ENCODE data around the gene TRIM10. TPM values are rescaled to one million over a fixed set of nuclear protein-coding genes. Genes with fewer than 3 reads are reported as not detected.

The TRIM10 gene
- total and polyA plus RNA-seq, 2 donors (not counting 1 experiment from before 2014, with no cell fraction given) = not detected

- H3K9ac ChIP-seq (ENCODE audit: insufficient read depth, low read length) = no peak overlapping the region
- H3K27me3 ChIP-seq (ENCODE audit: control insufficient read depth, insufficient read depth, low read length) = no peaks in the 10 kb centered on the region
- H4K20me1 ChIP-seq (ENCODE audit: control insufficient read depth, extremely low read depth, insufficient read depth, low read length) = no peaks in the 10 kb centered on the region
- H3K27ac ChIP-seq (ENCODE audit: insufficient read depth, low read length) = no peak overlapping the region
- peak in 1 of 2 donors; percentile 29 for DNase-seq (ENCODE audit: low read depth in 2 of 2)
- H3K4me2 ChIP-seq (ENCODE audit: extremely low read depth, insufficient read depth, low read length) = no peak overlapping the region
- TF ChIP-seq, protein P1, sequence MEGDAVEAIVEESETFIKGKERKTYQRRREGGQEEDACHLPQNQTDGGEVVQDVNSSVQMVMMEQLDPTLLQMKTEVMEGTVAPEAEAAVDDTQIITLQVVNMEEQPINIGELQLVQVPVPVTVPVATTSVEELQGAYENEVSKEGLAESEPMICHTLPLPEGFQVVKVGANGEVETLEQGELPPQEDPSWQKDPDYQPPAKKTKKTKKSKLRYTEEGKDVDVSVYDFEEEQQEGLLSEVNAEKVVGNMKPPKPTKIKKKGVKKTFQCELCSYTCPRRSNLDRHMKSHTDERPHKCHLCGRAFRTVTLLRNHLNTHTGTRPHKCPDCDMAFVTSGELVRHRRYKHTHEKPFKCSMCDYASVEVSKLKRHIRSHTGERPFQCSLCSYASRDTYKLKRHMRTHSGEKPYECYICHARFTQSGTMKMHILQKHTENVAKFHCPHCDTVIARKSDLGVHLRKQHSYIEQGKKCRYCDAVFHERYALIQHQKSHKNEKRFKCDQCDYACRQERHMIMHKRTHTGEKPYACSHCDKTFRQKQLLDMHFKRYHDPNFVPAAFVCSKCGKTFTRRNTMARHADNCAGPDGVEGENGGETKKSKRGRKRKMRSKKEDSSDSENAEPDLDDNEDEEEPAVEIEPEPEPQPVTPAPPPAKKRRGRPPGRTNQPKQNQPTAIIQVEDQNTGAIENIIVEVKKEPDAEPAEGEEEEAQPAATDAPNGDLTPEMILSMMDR (conservative IDR thresholded peaks at IDR 0.05 in 1 of 2, IDR thresholded peaks at IDR 0.05 in 1 of 2; ENCODE audit: low read depth in 1 of 2, low read length in 2 of 2) = no peak
- no peak for TF ChIP-seq EZH2 (IDR thresholded peaks at IDR 0.05; ENCODE audit: low read length, missing control alignments)
- no peak overlapping the region for H2AFZ ChIP-seq (ENCODE audit: low read length)
- peaks cover 10% of the 10 kb centered on the region for H3K4me1 ChIP-seq (ENCODE audit: control insufficient read depth, extremely low read depth, insufficient read depth, low read length)
- H3K36me3 ChIP-seq (ENCODE audit: control insufficient read depth, insufficient read depth, low read length) = no peaks in the 10 kb centered on the region
- H3K4me3 ChIP-seq (replicated peaks in 1 of 4; ENCODE audit: control extremely low read depth in 1 of 4, insufficient read depth in 1 of 4, low read depth in 3 of 4, low read length in 4 of 4) = no peak overlapping the region
- peaks cover 30% of the 10 kb centered on the region for H3K79me2 ChIP-seq (ENCODE audit: control insufficient read depth, insufficient read depth, low read length)
- no peaks in the 10 kb centered on the region for H3K9me3 ChIP-seq (ENCODE audit: control insufficient read depth, insufficient read depth, low read depth, low read length)
Observed at GRCh38 chr6:30206152-30206551, 45.1 kb upstream of the TRIM10 start.

- H3K9me3 ChIP-seq (ENCODE audit: control insufficient read depth, insufficient read depth, low read depth, low read length) = no peaks in the 10 kb centered on the region
- H3K27ac ChIP-seq (ENCODE audit: insufficient read depth, low read length) = no peak overlapping the region
- no peak overlapping the region for H2AFZ ChIP-seq (ENCODE audit: low read length)
- H3K4me2 ChIP-seq (ENCODE audit: extremely low read depth, insufficient read depth, low read length) = no peak overlapping the region
- H3K4me3 ChIP-seq (replicated peaks in 1 of 4; ENCODE audit: control extremely low read depth in 1 of 4, insufficient read depth in 1 of 4, low read depth in 3 of 4, low read length in 4 of 4) = no peak overlapping the region
- H3K36me3 ChIP-seq (ENCODE audit: control insufficient read depth, insufficient read depth, low read length) = peaks cover 1% of the 10 kb centered on the region
- no peak overlapping the region for H3K9ac ChIP-seq (ENCODE audit: insufficient read depth, low read length)
- H3K27me3 ChIP-seq (ENCODE audit: control insufficient read depth, insufficient read depth, low read length) = no peaks in the 10 kb centered on the region
- peaks cover 10% of the 10 kb centered on the region for H3K4me1 ChIP-seq (ENCODE audit: control insufficient read depth, extremely low read depth, insufficient read depth, low read length)
- no peaks in the 10 kb centered on the region for H4K20me1 ChIP-seq (ENCODE audit: control insufficient read depth, extremely low read depth, insufficient read depth, low read length)
- no peak for DNase-seq (ENCODE audit: low read depth in 2 of 2)
- TF ChIP-seq EZH2 (IDR thresholded peaks at IDR 0.05; ENCODE audit: low read length, missing control alignments) = no peak
- TF ChIP-seq, protein P1 (conservative IDR thresholded peaks at IDR 0.05 in 1 of 2, IDR thresholded peaks at IDR 0.05 in 1 of 2; ENCODE audit: low read depth in 1 of 2, low read length in 2 of 2) = no peak
- peaks cover 17% of the 10 kb centered on the region for H3K79me2 ChIP-seq (ENCODE audit: control insufficient read depth, insufficient read depth, low read length)
Observed at GRCh38 chr6:30204116-30204515, 43.1 kb upstream of the TRIM10 start.

GRCh38 chr6:30202366-30202765 lies 41.4 kb upstream of the TRIM10 start:
- H4K20me1 ChIP-seq (ENCODE audit: control insufficient read depth, extremely low read depth, insufficient read depth, low read length) = no peaks in the 10 kb centered on the region
- H3K27ac ChIP-seq (ENCODE audit: insufficient read depth, low read length) = no peak overlapping the region
- H3K9me3 ChIP-seq (ENCODE audit: control insufficient read depth, insufficient read depth, low read depth, low read length) = no peaks in the 10 kb centered on the region
- peaks cover 4% of the 10 kb centered on the region for H3K4me1 ChIP-seq (ENCODE audit: control insufficient read depth, extremely low read depth, insufficient read depth, low read length)
- peaks cover 13% of the 10 kb centered on the region for H3K36me3 ChIP-seq (ENCODE audit: control insufficient read depth, insufficient read depth, low read length)
- no peak overlapping the region for H3K9ac ChIP-seq (ENCODE audit: insufficient read depth, low read length)
- H3K4me3 ChIP-seq (replicated peaks in 1 of 4; ENCODE audit: control extremely low read depth in 1 of 4, insufficient read depth in 1 of 4, low read depth in 3 of 4, low read length in 4 of 4) = no peak overlapping the region
- no peak overlapping the region for H2AFZ ChIP-seq (ENCODE audit: low read length)
- DNase-seq (ENCODE audit: low read depth in 2 of 2) = peak in 1 of 2 donors; percentile 18
- TF ChIP-seq, protein P1 (conservative IDR thresholded peaks at IDR 0.05 in 1 of 2, IDR thresholded peaks at IDR 0.05 in 1 of 2; ENCODE audit: low read depth in 1 of 2, low read length in 2 of 2) = no peak
- TF ChIP-seq EZH2 (IDR thresholded peaks at IDR 0.05; ENCODE audit: low read length, missing control alignments) = no peak
- H3K27me3 ChIP-seq (ENCODE audit: control insufficient read depth, insufficient read depth, low read length) = no peaks in the 10 kb centered on the region
- H3K79me2 ChIP-seq (ENCODE audit: control insufficient read depth, insufficient read depth, low read length) = peaks cover 14% of the 10 kb centered on the region
- no peak overlapping the region for H3K4me2 ChIP-seq (ENCODE audit: extremely low read depth, insufficient read depth, low read length)
